Upper lobe of left lung (tissue), 4 donors: ENCODE data around the gene TRPM5.

Source experiments
- POLR2AphosphoS5 ChIP-seq, 2 donors: sonication (generic); formaldehyde crosslinking; IDR thresholded peaks; one replicate each; pipeline ENCODE4 v1.5.1; 2017; ENCODE audit warnings: antibody characterized with exemption in 2 of 2
- TF ChIP-seq, protein P1 (sequence below), 6 experiments: fragments of 450-650 bp in 4 of 6; fragments of 200-600 bp in 2 of 6; sonication (generic) in 2 of 6; IDR thresholded peaks; one replicate each; pipeline ENCODE4 v1.5.1; 2016 to 2019; ENCODE audit warnings: antibody characterized with exemption in 6 of 6

DNA sequence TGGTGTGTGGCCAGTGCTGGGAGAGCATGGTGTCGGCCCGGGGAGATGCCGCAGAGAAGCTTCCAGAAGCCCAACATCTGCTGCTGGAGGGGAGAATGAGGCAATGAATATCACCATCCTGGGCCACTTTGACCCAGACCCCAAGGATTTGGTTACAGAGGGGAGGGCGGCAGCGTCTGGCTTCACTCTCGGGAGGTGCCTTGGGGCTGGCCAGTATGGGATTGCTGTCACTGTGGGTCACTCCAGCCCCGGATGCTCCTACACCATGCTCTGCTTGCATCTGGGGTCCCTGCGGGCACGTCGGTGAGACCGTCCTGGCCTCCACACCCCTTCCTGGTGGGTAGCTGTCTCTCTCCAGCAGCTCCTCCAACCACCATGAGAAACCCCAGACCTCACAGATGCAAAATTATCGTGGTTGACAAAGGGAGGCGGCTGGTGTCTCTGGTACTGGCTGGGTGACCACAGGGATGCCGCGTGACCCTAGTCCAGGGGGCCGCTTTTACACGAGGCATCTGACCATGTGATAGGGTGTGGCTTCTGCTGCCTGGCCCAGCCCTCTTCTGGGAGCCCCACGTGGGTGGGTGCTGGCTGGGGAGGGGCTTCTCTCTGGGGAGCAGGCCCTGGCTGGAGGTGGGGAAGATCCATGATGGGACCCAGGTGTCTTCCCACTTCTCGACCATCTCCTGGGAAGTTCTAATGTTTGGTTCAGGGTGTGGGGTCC, 6.2 kb upstream of the TRPM5 start:
- TF ChIP-seq, protein P1, sequence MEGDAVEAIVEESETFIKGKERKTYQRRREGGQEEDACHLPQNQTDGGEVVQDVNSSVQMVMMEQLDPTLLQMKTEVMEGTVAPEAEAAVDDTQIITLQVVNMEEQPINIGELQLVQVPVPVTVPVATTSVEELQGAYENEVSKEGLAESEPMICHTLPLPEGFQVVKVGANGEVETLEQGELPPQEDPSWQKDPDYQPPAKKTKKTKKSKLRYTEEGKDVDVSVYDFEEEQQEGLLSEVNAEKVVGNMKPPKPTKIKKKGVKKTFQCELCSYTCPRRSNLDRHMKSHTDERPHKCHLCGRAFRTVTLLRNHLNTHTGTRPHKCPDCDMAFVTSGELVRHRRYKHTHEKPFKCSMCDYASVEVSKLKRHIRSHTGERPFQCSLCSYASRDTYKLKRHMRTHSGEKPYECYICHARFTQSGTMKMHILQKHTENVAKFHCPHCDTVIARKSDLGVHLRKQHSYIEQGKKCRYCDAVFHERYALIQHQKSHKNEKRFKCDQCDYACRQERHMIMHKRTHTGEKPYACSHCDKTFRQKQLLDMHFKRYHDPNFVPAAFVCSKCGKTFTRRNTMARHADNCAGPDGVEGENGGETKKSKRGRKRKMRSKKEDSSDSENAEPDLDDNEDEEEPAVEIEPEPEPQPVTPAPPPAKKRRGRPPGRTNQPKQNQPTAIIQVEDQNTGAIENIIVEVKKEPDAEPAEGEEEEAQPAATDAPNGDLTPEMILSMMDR (IDR thresholded peaks at IDR 0.05), result no peak
- TF ChIP-seq POLR2AphosphoS5 (IDR thresholded peaks at IDR 0.05), result no peak
